Fibroblast of skin of back (primary cell): ENCODE data around the gene HOXB4.
A peak's percentile ranks its signal among the peaks of the same experiment; 100 is the strongest.

Source experiments
- DNase-seq: peaks from one replicate; pipeline ENCODE4 v3.0.0-alpha.2; 2013

Gene HOXB4

GRCh38 chr17:48601207-48601538 is 23.0 kb upstream of the HOXB4 start:
- DNase-seq, result no peak

GRCh38 chr17:48600244-48601098 is 22.3 kb upstream of the HOXB4 start:
- DNase-seq, result no peak

- no peak for DNase-seq
These were observed 21.2 kb upstream of the HOXB4 start for GRCh38 chr17:48599354-48599753.

- DNase-seq, result no peak
These were observed 20.6 kb upstream of the HOXB4 start for GRCh38 chr17:48598736-48599135.

- DNase-seq, result peak; percentile 33
These were observed 19.9 kb upstream of the HOXB4 start for GRCh38 chr17:48597778-48598631.

- no peak for DNase-seq
These were observed 19.3 kb upstream of the HOXB4 start for GRCh38 chr17:48597528-48597777.

GRCh38 chr17:48596735-48597527 is 18.8 kb upstream of the HOXB4 start:
- DNase-seq, result no peak

- DNase-seq, result no peak
These were observed 18.0 kb upstream of the HOXB4 start for GRCh38 chr17:48596000-48596734.

GRCh38 chr17:48595278-48595999 is 17.3 kb upstream of the HOXB4 start:
- no peak for DNase-seq

GRCh38 chr17:48594538-48595277 is 16.6 kb upstream of the HOXB4 start:
- DNase-seq, result no peak

GRCh38 chr17:48593840-48594537 is 15.8 kb upstream of the HOXB4 start:
- DNase-seq, result peak; percentile 78

GRCh38 chr17:48593126-48593829 is 15.1 kb upstream of the HOXB4 start, which contains the start of gene HOXB5:
HOXB5 (minus strand) TSS chr17:48593779; CDS start chr17:48593682, 97 bp downstream.
- DNase-seq, result no peak

GRCh38 chr17:48592577-48592976 is 14.4 kb upstream of the HOXB4 start:
- no peak for DNase-seq

GRCh38 chr17:48592057-48592514 is 13.9 kb upstream of the HOXB4 start:
- DNase-seq, result no peak

GRCh38 chr17:48591255-48592056 is 13.3 kb upstream of the HOXB4 start:
- no peak for DNase-seq

- DNase-seq, result no peak
These were observed 12.5 kb upstream of the HOXB4 start for GRCh38 chr17:48590607-48591161.

- no peak for DNase-seq
These were observed 11.9 kb upstream of the HOXB4 start, which contains the start of gene HOXB3 for GRCh38 chr17:48589831-48590606. HOXB3 (minus strand) TSS chr17:48590241; CDS start chr17:48552474, 37,767 bp downstream.
